Central memory CD4-positive, alpha-beta T cell (primary cell): ENCODE measurements around the gene ADAMTS6.

ENCODE experiments used
- DNase-seq: peaks from one replicate; pipeline ENCODE4 v3.0.0; 2022

Gene ADAMTS6

GRCh38 chr5:65133477-65134110 is 348.1 kb downstream of the ADAMTS6 start:
- DNase-seq: no peak

GRCh38 chr5:65132386-65132785 is 349.3 kb downstream of the ADAMTS6 start:
- DNase-seq: no peak

GRCh38 chr5:65128226-65128625 is 353.5 kb downstream of the ADAMTS6 start:
- DNase-seq: no peak

DNA sequence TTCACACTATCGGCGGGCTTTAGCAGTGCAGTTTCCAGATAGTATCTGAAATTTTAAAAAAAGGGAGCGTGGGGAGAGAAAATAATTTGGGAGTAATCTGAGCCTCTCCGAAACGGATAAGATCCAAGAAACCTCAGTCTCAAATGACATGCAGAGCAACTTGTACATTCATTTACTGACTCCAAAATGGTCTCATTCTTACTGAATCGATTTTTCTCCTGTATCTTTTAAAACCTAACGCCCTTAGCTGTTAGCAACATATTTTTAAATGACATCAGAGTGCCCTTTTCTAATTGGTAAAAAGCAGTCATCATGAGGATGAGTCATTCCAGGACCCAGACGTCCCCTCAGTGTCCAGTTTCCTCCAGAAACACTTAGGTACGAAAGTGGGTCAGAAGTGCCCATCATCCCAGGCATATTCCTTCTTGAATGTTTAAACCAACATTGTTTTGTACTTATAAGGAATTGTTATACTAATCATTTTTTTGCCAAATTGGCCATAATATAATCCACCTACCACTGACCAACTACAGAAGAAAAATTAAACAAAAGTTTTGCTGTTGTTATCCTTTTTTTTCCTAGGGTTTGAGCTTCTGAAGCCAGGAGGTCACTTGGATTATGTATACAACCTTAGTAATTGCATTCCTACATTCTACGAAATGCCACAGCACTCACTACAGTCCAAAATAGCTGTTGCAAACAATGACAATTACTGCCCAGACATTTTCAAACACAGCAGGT is 354.4 kb downstream of the ADAMTS6 start:
- DNase-seq: no peak

DNA sequence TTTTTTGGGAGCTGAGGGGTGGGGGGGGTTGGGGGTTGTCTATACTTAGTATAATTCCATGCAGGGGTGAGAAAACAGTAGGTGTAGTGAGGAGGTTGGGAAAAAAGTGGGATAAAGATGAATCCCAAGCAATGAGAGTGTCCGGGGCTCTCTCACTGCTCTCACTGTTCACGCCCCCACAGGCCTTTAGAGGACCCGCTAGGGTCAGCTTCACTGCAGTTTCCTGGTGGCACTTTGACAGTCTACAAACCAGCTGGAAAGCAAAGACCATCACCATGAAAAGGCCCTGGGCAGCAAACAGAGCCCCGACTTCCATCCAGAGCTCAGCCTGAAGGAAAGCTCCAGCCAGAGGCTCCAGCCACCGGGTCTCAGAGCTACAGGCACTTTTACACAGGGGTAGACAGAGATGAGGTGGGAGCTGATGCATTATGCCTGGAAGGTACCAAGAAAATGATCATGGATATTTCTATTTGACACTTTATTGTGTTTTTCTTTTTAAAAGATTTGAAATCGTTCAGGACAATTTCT is 355.1 kb downstream of the ADAMTS6 start:
- DNase-seq: no peak

DNA sequence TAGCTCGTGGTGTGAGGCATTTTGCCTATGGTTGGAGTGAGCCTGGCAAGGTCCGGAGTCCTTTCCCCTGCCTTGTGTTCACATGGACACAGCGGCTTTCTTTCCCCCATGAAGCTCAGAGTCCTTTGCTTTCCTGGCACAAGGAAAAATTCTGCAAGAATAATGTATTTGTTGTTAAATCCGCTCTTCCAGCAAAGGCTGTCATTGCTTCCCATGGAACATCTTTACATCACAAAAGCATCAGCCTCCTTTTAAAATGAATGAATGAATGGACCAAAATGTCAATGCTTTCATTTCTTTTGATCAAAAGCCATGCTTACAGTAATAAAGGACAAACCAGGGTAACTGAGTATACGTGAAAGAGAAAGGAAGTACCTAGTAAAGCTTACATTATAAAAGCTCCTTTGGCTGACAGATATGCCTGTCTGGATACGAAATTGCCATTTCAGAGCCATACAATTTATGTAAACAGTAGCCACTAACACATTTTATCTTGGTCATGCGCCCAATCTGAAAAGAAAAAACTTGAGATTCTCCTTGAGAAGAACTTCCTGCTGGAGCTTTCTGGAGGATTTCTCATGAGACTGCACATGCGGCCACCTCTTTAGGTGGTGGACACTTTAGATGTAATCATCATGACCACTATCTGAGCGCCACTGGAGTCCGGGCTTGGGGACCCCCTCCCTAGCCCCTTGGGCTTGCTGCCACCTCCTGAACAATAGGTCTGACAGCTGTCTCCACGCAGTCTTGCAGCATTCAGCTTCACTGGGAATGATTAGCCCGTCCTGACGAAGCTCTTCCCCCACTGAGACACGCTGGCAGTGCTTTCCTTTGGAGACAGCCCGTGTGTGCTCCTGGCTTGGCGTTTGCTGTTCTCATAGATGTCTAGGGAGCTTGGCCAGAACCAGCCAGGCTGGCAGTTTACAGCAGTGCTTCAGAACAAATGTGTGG is 355.9 kb downstream of the ADAMTS6 start:
- no peak for DNase-seq

DNA sequence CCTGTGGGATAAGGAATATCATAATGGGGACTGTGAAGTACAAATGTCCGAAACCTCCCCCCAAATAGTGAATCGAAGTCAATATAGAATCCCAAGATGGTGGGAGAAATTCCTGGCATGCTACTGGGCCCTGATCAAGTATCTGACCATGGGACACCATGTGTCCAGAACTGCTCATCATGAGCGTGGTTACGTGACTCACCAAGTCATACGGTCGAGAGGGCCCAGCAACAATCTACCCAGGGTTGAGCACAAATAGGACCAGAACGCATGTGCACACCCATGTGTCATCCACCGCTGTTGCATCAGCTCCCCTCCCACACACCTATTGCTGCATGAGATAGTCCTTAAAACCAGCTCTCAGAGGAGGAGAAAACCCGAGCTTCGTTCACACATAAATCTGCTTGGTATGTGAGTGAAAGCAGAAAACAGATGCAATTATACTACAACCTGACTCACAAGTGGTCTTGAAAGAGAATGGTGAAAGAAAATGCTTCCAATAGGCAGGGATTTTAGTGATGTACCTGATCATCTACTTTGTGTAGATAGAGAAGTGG is 359.8 kb downstream of the ADAMTS6 start:
- no peak for DNase-seq

DNA sequence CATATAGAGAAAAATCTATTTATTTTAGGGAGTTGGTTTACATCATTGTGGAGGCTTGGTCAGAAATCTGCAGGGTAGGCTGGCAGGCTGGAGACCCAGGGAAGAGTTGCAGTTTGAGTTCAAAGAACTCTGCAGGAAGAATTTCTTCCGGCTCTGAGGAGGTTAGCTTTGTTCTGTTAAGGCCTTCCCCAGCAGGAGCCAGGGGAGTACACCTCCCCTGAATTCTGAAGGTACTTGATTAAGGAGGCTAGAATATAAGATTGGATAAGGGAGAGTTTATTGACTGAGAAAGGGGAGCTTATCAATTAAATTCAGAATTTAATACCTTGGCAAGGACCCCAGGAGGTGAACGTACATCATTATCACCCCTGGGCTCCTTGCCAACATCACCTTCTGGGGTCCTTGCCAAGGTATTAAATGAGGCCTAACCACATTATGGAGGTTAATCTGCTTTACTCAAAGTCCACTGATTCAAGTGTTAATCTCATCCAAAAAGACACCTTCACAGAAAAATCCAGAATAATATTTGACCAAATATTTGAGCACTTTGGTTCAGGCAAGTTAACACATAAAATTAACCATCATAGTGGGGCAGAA is 361.3 kb downstream of the ADAMTS6 start:
- no peak for DNase-seq

DNA sequence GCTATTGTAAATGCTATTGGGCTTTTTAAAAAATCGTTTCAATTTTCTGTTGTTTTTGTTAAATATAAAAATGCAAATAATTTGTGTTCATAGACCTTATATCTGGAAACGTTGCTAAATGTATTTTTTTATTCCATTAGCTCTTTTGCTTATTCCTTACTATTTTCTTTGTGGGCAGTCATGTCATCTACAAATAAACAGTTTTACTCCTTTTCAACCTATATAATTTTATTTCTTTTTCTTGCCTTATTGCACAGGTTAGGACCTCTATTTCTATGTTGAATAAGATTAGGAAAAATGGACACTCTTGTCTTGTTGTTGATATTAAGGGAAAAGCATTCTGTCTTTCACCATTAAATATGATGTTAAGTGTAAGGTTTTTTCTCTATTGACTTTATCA is 364.2 kb downstream of the ADAMTS6 start:
- DNase-seq: no peak

- DNase-seq: no peak
Observed at GRCh38 chr5:65113771-65114170, 367.9 kb downstream of the ADAMTS6 start.

- DNase-seq: no peak
Observed at GRCh38 chr5:65111961-65112658, 369.6 kb downstream of the ADAMTS6 start.

DNA sequence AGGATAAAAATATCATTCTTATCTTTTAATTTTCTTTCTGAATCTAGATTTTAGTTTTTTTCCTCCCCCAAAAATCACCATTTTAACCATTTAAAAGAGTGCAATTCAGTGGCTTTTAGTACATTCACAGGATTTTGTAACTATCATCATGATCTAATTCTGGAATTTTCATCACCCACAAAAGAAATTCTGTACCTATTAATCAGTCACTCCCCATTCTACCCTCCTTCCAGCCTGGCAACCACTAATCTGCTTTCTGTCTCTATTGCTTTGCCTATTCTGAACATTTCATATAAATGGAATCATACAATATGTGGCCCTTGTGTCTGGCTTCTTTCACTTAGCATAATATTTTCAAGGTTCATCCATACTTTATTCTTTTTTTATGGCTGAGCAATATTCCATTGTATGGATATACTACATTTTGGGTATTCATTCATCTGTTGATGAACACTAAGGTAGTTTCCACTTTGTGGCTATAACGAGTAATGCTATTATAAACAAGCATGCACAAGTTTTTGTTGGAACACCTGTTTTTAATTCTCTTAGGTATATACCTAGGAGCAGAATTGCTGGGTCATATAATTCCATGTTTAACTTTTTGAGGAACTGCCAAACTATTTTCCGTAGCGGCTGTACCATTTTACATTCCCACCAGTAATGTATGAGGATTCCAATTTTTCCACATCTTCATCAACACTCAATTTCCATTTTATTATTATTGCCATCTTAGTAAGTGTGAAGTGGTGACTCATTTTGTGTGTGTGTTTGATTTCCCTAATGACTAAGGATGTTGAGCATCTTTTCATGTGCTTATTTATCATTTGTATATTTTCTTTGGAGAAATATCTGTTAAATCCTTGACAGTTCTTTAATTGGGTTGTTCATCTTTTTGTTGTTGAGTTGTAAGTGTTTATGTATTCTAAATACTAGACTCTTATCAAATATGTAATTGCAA is 372.7 kb downstream of the ADAMTS6 start:
- DNase-seq: no peak

- DNase-seq: no peak
Observed at GRCh38 chr5:65105301-65105700, 376.4 kb downstream of the ADAMTS6 start.

DNA sequence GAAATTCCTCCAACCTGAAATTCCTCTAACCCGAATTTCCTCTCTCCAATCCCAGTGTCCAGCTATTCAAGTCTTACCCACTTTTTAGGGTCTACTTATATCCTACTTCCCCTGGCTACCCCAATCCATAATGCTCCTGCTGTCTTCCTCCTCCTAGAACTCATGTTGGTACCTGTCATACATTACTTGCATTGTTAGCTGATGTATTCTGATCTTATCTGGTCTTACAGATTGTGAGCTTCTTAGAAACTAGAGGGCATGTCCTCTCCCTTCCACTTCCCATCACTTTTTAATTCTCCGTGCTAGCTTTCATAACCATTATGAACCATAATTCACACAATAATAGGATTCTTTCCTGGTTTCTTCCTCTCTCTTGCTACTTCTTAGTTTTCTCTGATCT is 376.9 kb downstream of the ADAMTS6 start:
- no peak for DNase-seq

DNA sequence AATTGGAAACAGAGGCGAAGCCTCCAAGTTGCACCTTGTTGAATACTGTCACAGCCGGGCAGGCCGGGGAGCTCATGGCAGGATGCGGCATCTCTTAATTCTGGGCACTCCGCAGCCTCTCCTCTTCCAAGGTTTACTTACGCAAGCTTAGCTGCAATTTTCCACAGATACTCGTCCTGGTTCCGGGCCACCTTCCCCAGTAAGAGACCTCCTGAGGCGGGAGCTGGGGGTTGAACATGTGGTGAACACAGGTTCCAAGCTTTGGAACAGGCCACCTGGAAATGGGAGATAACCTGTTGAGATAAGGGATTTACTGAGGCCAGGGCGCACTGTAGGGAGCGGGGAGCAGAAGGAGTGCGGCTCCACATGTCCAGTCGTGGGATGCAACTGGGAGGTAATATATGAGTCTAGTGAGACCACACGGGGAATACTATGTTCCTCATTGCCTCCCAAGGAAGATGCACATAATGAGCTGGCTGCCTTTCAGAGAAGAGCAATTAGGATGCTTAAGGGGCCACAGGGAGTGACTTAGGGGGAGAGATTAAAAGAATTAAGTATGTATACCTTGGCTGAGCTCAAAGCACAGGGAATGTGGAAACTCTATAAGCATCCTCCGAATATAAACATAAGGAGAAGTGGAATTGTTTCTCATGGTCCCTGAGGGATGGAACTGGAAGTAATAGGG is 377.8 kb downstream of the ADAMTS6 start:
- no peak for DNase-seq

- peak; percentile 58 for DNase-seq
Observed at GRCh38 chr5:65102976-65103711, 378.6 kb downstream of the ADAMTS6 start.

DNA sequence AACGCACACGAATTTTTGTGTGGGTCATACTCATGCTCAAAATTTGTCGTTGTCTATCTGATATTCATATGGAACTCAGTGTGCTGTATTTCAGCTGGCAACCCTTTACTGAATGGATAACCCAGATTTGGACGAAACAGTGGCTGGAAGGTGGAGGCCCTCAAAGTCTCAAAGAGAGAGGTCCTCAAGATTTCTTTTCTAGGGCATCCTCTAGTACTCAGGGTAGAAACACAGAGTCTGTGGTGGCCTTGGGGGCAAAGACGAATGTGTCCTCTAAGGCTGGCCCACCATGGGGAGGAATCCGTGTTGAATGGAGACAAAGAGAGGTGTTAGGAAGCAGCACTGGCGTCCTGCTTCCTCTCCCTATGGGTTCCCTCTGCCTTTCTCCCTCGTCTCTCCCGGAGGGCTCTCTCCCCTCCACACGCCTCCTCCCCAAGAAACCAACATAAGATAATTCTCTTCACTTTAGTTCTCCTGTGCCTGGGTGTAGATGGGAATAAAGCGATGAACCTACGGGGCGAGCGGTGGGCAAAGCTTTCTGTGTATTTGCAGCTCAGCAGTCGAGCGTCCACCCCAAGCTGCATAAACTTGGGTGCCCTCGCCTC is 379.2 kb downstream of the ADAMTS6 start:
- DNase-seq: no peak

- no peak for DNase-seq
Observed at GRCh38 chr5:65101632-65102100, 380.1 kb downstream of the ADAMTS6 start.
